BJ (cell line): ENCODE measurements around the gene CDC20. TPM values are rescaled to one million over a fixed set of nuclear protein-coding genes. Genes with fewer than 3 reads are reported as not detected.
A peak's percentile ranks its signal among the peaks of the same experiment; 100 is the strongest.

Experiments
- CTCF ChIA-PET: fragments of 350-600 bp; formaldehyde crosslinking; extraction: SDS; loops from one replicate; lab custom pipeline; 2021; ENCODE audit warnings: antibody characterized with exemption, inconsistent platforms; lab: Yijun Ruan, JAX
- POLR2A ChIA-PET: fragments of 300-600 bp; sonication (Branson Sonifier 250); formaldehyde crosslinking; extraction: SDS; loops from one replicate; lab custom pipeline; 2021; ENCODE audit warnings: antibody characterized with exemption; lab: Charles Lee
- DNase-seq: peaks from one replicate; pipeline ENCODE4 v3.0.0-alpha.2; 2011; ENCODE audit warnings: low read depth
- H3K27me3 ChIP-seq: 2 replicates; pipeline ENCODE4 v1.6.0; 2011; ENCODE audit warnings: low read length; ENCODE audit not compliant: control insufficient read depth, insufficient read depth
- H3K36me3 ChIP-seq: 2 replicates; pipeline ENCODE4 v1.5.1; 2011; ENCODE audit warnings: low read length; ENCODE audit not compliant: control insufficient read depth, insufficient read depth
- H3K4me3 ChIP-seq: 2 replicates; pipeline ENCODE4 v1.5.1; 2011; ENCODE audit warnings: low read depth, mild to moderate bottlenecking, control low read depth, low read length
- polyA plus RNA-seq: library from polyadenylated mRNA; depleted of rRNA; stranded (reverse); fragments of >200 nt; gene quantifications from 2 replicates; pipeline ENCODE4 v1.2.3, GENCODE V29; 2011
- TF ChIP-seq, protein P1 (sequence below): IDR thresholded peaks from 2 replicates; pipeline ENCODE4 v1.5.1; 2011; ENCODE audit warnings: low read depth, mild to moderate bottlenecking, control low read depth, inconsistent platforms, low read length, moderate library complexity; ENCODE audit not compliant: insufficient read depth

The CDC20 gene
- polyA plus RNA-seq, 1 experiment: 107 TPM

DNA sequence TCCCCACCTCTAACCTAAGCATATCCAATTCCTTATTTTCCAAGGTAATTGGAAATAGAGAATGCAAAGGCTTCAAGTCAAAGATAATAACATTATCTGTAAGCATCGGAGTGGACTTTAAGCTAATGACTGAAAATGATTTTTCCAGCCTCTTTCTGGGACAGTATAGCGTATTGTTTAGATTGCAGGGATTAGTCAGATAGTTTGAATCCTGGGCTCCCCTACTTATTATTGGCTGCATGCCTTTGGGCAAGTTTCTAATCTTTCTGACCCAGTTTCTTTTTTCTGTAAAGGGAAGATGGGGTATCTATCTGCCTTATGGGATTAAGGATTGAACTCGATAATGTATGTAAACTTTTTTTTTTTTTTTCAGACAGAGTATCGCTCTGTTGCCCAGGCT lies 1.5 kb upstream of the CDC20 start:
- ChIA-PET POLR2A (no interaction called here), CTCF (interaction anchor here (1.1 to 2.3 kb wide), 2 partner anchors 33 to 127 kb away, joined by 3 to 9 read pairs; no protein-coding TSS in a partner anchor)
- no peak overlapping the region for H3K4me3 ChIP-seq
- DNase-seq: no peak
- no peaks in the 10 kb centered on the region for H3K27me3 ChIP-seq
- TF ChIP-seq, protein P1, sequence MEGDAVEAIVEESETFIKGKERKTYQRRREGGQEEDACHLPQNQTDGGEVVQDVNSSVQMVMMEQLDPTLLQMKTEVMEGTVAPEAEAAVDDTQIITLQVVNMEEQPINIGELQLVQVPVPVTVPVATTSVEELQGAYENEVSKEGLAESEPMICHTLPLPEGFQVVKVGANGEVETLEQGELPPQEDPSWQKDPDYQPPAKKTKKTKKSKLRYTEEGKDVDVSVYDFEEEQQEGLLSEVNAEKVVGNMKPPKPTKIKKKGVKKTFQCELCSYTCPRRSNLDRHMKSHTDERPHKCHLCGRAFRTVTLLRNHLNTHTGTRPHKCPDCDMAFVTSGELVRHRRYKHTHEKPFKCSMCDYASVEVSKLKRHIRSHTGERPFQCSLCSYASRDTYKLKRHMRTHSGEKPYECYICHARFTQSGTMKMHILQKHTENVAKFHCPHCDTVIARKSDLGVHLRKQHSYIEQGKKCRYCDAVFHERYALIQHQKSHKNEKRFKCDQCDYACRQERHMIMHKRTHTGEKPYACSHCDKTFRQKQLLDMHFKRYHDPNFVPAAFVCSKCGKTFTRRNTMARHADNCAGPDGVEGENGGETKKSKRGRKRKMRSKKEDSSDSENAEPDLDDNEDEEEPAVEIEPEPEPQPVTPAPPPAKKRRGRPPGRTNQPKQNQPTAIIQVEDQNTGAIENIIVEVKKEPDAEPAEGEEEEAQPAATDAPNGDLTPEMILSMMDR: no peak
- peaks cover 1% of the 10 kb centered on the region; the same call in 1 of the 2 replicates for H3K36me3 ChIP-seq

DNA sequence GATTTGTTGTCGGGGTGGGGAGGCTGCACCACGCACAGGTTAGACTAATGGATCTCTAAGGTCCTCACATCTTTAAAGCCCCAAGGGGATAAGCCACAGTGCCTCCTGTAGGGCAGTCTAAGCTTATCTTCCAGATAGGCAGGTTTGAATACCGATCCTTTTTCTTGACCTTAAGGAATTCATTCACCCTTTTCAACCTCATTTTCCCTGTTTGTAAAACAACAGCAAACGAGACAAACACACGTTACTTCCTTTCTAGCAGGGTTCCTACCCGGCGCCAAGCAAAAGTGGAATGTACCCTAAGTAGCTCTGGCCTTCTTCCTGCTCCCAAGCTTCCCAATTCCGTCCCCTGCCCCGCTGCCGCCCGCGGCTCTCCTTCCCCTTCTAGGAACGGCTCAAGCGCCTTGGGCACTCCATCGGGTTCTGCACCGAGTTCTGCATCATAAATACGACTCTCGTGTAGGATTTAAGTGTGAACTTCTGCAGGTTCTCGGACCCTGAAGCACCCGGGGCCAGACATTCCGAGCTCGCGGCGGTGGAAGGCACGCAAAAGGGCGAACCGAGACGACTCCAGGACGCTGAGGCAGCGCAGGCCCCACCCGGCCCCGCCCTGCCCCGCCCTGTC lies 548 bp upstream of the CDC20 start:
- Histone ChIP-seq H3K36me3 (peaks cover 6% of the 10 kb centered on the region), H3K27me3 (no peaks in the 10 kb centered on the region), H3K4me3 (peak overlapping the region; percentile 57)
- POLR2A ChIA-PET: interaction anchor here (0.5 to 0.7 kb wide), 3 partner anchors 31 to 125 kb away, joined by 3 to 7 read pairs (median 6); partner anchors contain the start of genes MED8 and SZT2
- CTCF ChIA-PET: interaction anchor here (0.7 to 2.3 kb wide), 12 partner anchors 9 to 131 kb away, joined by 3 to 9 read pairs (median 3); partner anchors contain the start of gene C1orf210
- no peak for DNase-seq
- TF ChIP-seq, protein P1: peak; percentile 64

DNA sequence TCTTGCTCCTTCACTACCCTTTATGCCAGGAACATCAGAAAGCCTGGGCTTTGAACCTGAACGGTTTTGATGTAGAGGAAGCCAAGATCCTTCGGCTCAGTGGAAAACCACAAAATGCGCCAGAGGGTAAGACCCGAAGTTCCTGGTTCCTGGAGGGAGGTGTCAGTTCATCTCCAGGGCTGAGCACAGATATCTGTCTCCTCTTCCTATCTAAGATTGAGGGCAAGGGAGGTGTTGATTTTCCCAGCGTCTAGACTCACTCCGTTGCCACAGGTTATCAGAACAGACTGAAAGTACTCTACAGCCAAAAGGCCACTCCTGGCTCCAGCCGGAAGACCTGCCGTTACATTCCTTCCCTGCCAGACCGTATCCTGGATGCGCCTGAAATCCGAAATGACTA lies 915 bp downstream of the CDC20 start:
- TF ChIP-seq, protein P1: no peak
- DNase-seq: no peak
- CTCF ChIA-PET: no interaction called here

DNA sequence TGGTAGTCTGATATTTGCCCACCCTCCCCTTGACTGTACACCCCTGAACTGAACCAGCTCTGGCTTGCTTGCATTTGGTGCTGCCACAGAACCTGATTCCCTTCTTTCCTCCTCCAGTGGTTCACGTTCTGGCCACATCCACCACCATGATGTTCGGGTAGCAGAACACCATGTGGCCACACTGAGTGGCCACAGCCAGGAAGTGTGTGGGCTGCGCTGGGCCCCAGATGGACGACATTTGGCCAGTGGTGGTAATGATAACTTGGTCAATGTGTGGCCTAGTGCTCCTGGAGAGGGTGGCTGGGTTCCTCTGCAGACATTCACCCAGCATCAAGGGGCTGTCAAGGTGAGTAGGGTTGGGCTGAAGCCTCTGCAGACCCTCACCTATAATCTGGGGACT lies 1.8 kb downstream of the CDC20 start:
- ChIA-PET CTCF (no interaction called here), POLR2A (no interaction called here)
- DNase-seq: no peak
- Histone ChIP-seq H3K27me3 (no peaks in the 10 kb centered on the region), H3K36me3 (peaks cover 21% of the 10 kb centered on the region), H3K4me3 (peak overlapping the region; percentile 1; the same call in 1 of the 2 replicates)
- TF ChIP-seq, protein P1: no peak

More for the DNA sequence above, 915 bp downstream of the CDC20 start:
- H3K36me3 ChIP-seq: peaks cover 17% of the 10 kb centered on the region
- H3K4me3 ChIP-seq: peak overlapping the region; percentile 57
- H3K27me3 ChIP-seq: no peaks in the 10 kb centered on the region
- POLR2A ChIA-PET: no interaction called here

DNA sequence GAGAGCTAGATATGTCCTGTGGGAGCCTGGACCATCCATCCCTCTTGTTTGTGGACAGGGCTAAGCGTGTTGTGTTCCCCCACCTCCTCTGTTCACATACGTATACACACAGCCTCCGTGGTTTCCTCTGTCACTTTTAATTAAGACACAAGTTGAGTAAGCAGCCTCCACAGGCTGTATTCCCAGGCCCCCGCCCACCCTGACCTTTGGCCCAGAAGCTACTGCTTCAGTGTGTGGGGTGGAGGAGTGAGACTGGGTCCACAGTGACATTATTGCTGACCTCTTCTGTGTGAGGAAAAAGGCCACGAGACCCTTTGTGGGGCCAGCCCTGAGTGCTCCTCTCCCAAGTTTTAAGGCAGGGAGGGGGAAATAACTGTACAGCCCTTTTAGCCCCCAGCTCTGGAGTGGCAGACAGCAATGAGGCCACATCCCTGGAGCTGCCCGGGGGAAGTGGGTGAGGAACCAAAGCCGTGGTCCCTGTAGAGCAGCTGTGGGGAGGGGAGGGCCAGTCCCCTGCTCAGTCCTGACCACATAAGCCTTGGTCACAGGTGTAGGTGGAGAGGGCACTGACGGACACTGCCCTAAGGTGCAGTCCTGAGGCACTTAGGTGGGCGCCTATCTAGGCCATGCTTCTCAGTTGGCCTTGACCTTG lies 4.6 kb downstream of the CDC20 start:
- Histone ChIP-seq H3K4me3 (no peak overlapping the region), H3K36me3 (peaks cover 21% of the 10 kb centered on the region), H3K27me3 (no peaks in the 10 kb centered on the region)
- POLR2A ChIA-PET: no interaction called here
- CTCF ChIA-PET: no interaction called here
- TF ChIP-seq, protein P1: no peak
- no peak for DNase-seq
